Mesodermal cell (in vitro differentiated cells): Measurements from ENCODE around the gene DCHS1.
A peak's percentile ranks its signal among the peaks of the same experiment; 100 is the strongest.

Source experiments
- H3K27ac ChIP-seq: 2 replicates; pipeline ENCODE4 v1.7.0; 2013; ENCODE audit warnings: mild to moderate bottlenecking, low read depth, low read length, moderate library complexity; ENCODE audit not compliant: severe bottlenecking
- H3K36me3 ChIP-seq: 2 replicates; pipeline ENCODE4 v1.7.1; 2013; ENCODE audit warnings: mild to moderate bottlenecking, low read length, moderate library complexity; ENCODE audit not compliant: control insufficient read depth, insufficient read depth
- H3K4me1 ChIP-seq: one replicate; pipeline ENCODE4 v1.7.1; 2013; ENCODE audit warnings: mild to moderate bottlenecking, low read length; ENCODE audit not compliant: insufficient read depth, control insufficient read depth, poor library complexity, severe bottlenecking
- H3K4me3 ChIP-seq: 2 replicates; pipeline ENCODE4 v1.7.0; 2013; ENCODE audit warnings: low read length, control low read depth, mild to moderate bottlenecking; ENCODE audit not compliant: insufficient read depth, poor library complexity, severe bottlenecking; ENCODE audit errors: extremely low read depth
- H3K9me3 ChIP-seq: 2 replicates; pipeline ENCODE4 v1.7.1; 2013; ENCODE audit warnings: mild to moderate bottlenecking, low read length, moderate library complexity; ENCODE audit not compliant: control insufficient read depth
- WGBS, 2 experiments: methylation state at CpG; one replicate each; pipeline ENCODE4 v1.1.5; 2013; ENCODE audit warnings: missing lambda C conversion rate in 2 of 2; ENCODE audit not compliant: insufficient coverage in 2 of 2; 5-methylcytosine and 5-hydroxymethylcytosine counted together

DCHS1 gene

DNA sequence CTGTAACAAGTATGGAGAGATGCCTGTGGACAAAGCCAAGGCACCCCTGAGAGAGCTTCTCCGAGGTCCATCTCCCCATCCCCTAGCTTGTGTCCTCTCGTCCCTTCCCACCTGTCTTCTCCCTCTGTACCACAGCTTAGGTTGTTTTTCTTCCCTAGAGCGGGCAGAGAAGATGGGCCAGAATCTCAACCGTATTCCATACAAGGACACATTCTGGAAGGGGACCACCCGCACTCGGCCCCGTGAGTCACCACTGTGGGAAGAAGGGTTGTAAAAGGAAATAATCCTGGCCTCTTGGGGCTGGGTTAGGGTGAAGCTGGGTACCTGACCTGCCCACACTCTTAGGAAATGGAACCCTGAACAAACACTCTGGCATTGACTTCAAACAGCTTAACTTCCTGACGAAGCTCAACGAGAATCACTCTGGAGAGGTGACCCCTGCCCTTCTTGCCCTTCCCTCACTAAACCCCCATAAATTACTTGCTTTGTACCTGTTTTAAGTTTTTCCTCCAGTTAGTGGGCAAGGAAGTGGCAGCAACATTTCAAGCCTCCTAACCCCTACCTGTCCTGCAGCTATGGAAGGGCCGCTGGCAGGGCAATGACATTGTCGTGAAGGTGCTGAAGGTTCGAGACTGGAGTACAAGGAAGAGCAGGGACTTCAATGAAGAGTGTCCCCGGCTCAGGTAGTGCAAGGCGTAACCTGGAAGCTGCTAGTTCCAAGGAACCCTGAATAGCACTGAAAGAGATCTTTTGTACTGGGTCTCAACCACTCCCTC lies 46.7 kb downstream of the DCHS1 start:
- Histone ChIP-seq H3K36me3 (peaks cover 60% of the 10 kb centered on the region), H3K4me1 (peaks cover 53% of the 10 kb centered on the region), H3K9me3 (no peaks in the 10 kb centered on the region), H3K27ac (no peak overlapping the region), H3K4me3 (no peak overlapping the region)
- WGBS, 2 experiments, result 93 to 96% methylated on average over 9 of the region's 14 CpGs

DNA sequence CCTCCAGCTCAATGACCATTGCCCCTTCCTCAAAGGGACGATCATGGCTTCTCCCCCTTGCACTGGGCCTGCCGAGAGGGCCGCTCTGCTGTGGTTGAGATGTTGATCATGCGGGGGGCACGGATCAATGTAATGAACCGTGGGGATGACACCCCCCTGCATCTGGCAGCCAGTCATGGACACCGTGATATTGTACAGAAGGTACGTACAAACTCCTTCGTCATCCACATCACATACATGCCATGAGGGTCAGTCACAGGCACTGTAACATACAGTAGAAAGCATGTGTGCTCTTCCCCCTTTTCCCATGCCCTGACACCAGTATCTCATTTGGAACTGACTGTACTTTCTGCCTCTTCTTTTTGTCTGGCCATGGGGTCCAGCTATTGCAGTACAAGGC lies 47.6 kb downstream of the DCHS1 start:
- Histone ChIP-seq H3K9me3 (no peaks in the 10 kb centered on the region), H3K36me3 (peaks cover 60% of the 10 kb centered on the region), H3K4me3 (no peak overlapping the region), H3K27ac (no peak overlapping the region), H3K4me1 (peaks cover 49% of the 10 kb centered on the region)
- WGBS, 2 experiments, result 95 to 99% methylated on average over 7 to 9 of the region's 9 CpGs

DNA sequence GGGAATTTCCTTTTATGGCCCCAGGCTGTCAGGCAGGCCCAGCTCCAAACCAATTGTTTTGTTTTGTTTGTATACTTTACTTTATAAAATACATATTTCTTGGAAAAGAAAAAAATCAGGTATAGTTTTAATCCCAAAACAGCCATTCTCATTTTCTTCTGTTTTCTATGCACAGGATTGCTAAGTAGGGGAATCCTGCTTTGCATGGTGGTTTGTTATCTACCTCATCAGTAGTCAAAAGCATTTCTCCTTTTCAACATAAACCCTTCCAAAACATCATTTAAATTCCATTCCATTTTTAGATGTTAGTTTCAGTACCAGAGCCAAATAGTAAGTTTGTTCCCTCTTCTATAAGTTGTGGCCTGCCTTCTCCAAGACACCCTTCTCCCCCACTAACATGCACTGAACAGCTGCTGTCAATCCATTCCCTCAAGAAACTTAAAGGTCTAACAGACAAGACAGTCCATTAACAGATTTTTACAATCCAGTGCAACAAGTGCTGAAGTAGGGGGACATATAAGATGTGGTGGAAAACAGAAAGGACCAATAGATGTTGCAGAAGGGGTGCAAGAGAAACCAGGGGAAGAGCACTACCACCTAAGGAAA lies 48.3 kb downstream of the DCHS1 start:
- peaks cover 60% of the 10 kb centered on the region for H3K36me3 ChIP-seq

DNA sequence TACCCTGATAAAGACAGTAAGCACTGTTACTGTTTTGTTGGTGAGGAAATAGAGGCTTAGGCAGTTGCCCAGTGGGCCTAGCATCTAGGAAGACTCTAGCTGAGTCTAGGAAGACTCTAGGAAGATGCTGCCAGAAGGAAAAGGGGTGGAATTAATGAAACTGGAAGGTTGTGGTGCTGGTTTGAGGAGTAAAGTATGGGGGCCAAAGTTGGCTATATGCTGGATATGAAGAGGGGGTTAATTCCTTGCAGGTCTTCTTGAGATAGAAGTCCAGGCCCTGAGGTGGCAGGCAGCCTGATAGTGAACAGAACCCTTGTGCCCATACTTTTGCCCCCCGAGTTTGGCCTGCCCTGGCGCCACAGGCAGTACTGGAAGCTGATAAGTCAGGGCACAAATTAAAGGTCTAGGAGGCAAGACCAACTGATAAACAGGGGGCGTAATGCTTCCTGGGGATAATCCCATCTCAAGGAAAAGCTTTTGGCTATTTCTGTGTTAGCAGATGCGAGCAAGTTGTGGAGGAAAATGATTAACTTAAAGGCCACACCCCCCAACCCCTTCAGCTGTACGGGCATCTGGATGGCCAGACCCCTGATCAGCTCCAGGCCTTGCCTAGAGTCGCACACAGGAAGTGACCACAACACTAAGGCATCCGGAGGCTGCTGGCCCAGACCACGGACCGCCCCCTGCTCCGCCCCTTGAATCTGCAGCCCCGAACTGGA lies 49.0 kb downstream of the DCHS1 start:
- Histone ChIP-seq H3K27ac (peak overlapping the region; percentile 96), H3K4me3 (peak overlapping the region; percentile 20), H3K9me3 (no peaks in the 10 kb centered on the region), H3K36me3 (peaks cover 66% of the 10 kb centered on the region), H3K4me1 (peaks cover 50% of the 10 kb centered on the region)
- 23 to 28% methylated on average over 7 to 8 of the region's 11 CpGs for WGBS, 2 experiments

More for the DNA sequence above, 48.3 kb downstream of the DCHS1 start:
- Histone ChIP-seq H3K9me3 (no peaks in the 10 kb centered on the region), H3K4me1 (peaks cover 46% of the 10 kb centered on the region), H3K4me3 (peak overlapping the region; percentile 6), H3K27ac (peak overlapping the region; percentile 96)

DNA sequence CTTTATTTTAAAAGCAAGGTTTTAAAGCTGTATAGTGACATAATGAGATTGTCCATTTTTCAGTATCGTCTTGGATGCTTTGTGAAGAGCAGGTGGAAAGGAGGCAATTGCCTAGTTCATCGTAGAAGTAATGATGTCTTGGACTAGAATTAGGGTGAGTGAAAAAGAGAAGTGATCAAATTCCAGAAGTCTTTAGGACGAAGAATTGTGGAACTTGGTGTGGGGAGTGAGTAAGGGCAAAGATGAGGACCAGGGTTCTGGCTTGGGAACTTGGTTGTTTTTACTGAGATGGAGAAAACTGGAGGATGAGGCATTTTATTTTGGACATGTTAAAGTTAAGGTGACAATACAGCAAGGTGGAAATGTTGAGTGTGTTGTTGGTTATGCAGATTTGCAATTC lies 50.8 kb downstream of the DCHS1 start:
- 59 to 63% methylated on average over 3 of the region's 3 CpGs for WGBS, 2 experiments
- peaks cover 40% of the 10 kb centered on the region for H3K4me1 ChIP-seq
- H3K27ac ChIP-seq, result peak overlapping the region; percentile 87
- peaks cover 66% of the 10 kb centered on the region for H3K36me3 ChIP-seq
- no peaks in the 10 kb centered on the region for H3K9me3 ChIP-seq
- peak overlapping the region; percentile 97 for H3K4me3 ChIP-seq

DNA sequence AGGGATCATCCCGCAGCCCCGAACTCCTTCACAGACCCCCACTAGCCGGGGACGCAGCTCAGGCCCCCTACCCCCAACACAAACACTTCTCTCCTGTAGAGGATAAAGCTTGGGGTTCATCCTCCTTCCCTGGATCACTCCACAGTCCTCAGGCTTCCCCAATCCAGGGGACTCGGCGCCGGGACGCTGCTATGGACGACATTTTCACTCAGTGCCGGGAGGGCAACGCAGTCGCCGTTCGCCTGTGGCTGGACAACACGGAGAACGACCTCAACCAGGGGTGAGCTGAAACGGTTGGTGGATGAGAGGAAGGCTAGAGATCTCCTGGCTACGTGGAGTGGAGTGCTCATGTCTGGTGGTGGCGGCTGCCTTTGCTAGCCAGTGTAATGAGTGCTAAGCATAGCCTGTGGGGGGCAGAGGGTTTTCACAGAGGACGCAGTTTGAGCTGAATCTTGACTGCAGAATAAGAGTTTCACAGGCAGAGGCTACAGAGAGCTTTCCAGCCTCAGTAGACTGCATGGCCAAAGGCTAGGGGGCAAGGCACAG lies 51.5 kb downstream of the DCHS1 start:
- WGBS, 2 experiments, result 0% methylated on average over 12 to 19 of the region's 20 CpGs
- Histone ChIP-seq H3K9me3 (no peaks in the 10 kb centered on the region), H3K4me1 (peaks cover 40% of the 10 kb centered on the region), H3K27ac (peak overlapping the region; percentile 87), H3K4me3 (peak overlapping the region; percentile 97), H3K36me3 (peaks cover 66% of the 10 kb centered on the region)

DNA sequence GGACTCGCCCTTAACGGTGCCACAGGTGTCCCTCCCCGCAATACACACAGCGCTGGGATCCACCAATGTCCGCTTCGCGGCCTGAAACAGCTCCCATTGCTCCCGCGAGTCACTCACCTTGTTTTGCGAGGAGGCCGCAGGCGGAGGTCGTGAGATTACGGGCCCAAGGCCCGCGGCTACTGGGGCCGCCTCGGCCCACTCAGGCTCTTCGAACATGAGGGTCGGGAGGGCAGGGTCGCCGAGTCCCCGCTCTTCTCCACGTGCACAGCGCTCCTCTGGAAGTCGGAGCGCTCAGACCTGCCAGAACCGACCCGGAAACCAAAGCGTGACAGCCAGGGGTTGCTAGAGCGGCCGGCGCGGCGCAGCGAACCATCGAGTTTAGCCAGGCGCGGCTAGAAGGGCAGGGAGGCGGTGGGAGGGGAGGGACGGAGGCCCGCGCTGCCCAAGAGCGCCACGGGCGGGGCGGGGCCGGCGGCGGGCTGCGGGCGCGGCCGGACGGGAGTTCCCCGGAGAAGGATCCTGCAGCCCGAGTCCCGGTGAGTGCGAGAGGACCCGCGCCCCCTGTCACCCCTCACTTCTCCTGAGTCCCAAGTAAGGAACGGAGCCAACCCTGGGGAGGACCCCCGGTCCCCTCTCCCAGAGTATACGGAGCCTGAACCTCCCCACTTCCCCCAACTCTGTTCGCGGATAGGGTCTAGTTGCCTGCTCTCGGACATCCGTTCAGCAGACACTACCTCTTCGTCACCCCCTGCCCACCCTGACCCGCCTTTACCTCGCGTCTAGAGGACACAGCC lies 52.1 kb downstream of the DCHS1 start, which contains the start of the genes ILK and RRP8:
Gene ILK, plus strand, starts transcription at position 488 of the 794 bp plus-strand sequence. CDS start 498 bp downstream, outside the sequence.
Gene RRP8, minus strand, starts transcription at position 330 of the 794 bp plus-strand sequence. Its CDS starts 114 bp downstream, at position 216.
- peak within 1 kb of the TSS; percentile 97 for H3K4me3 ChIP-seq
- H3K36me3 ChIP-seq, result peaks cover 66% of the 10 kb centered on the region
- 0 to 1% methylated on average over 50 to 53 of the region's 72 CpGs for WGBS, 2 experiments
- no peaks in the 10 kb centered on the region for H3K9me3 ChIP-seq
- peak within 1 kb of the TSS; percentile 87 for H3K27ac ChIP-seq
- peaks cover 33% of the 10 kb centered on the region for H3K4me1 ChIP-seq

DNA sequence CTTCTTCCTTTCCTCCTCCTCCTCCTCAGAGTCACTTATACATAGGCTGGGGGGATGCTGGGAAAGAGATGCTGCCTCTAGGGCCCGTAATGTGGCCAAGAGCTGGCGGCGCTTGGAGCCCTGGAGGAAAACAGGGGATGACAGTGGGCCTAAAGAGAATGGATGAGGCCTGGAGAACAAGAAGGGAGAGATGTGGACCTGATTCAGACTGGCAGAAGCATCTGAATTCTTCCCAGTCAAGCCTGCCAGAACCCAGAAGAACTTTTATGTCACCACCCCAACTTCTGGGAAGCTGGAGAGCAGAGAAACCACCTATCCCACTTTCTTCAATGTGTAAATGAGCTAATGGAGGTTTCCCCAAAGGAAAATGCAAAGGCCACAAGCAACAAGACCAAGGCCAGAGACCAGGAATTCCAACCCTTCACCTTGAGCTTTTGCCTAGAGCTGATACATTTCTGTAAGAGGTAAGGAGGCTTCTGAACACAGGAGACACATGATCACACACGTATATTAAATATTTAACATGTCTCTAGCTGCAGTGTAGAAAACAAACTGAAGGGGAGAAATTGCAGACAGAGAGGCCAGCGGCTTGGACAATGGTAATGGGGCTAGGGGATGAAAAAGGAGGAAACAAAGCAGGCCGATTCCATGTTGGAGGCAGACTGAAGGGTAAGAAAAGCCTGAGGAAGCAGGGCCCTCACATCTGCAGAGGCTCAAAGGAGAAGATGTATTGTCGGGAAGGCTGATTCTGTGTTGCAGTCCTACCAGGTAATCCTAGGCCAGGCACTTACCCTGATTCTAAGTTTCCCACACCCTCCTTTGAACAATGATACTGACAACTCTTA lies 53.3 kb downstream of the DCHS1 start:
- no peaks in the 10 kb centered on the region for H3K9me3 ChIP-seq
- WGBS, 2 experiments, result 86 to 88% methylated on average over 5 of the region's 7 CpGs

DNA sequence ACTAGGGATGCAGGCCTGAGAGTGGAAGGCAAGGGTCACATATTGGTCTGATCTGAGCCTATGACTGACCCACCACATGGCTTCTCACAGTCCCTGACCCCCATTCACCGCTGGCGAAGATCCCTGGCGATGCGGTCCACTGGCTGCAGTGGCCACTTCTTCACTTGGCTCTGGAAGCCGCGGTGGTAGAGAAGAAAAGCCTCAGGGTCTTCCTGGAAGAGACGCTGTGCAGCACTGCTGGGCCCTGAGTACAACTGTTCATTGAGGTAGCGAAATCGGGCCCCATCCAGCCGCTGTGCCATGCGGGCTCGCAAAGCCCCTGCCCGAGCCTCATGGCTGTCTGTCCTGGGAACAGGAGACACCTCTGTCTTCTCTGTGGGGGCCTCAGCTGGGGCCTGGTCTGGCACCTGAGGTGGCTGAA lies 54.6 kb downstream of the DCHS1 start:
- WGBS, 2 experiments, result 96 to 97% methylated on average over 10 to 13 of the region's 13 CpGs
- no peak overlapping the region for H3K4me3 ChIP-seq
- peaks cover 13% of the 10 kb centered on the region for H3K4me1 ChIP-seq
- H3K27ac ChIP-seq, result no peak overlapping the region
- peaks cover 70% of the 10 kb centered on the region for H3K36me3 ChIP-seq
- no peaks in the 10 kb centered on the region for H3K9me3 ChIP-seq

More for the DNA sequence above, 53.3 kb downstream of the DCHS1 start:
- Histone ChIP-seq H3K4me1 (peaks cover 22% of the 10 kb centered on the region), H3K36me3 (peaks cover 62% of the 10 kb centered on the region), H3K4me3 (peak overlapping the region; percentile 97), H3K27ac (no peak overlapping the region)
